ENCODE data around the gene VEZT.

The VEZT gene

DNA sequence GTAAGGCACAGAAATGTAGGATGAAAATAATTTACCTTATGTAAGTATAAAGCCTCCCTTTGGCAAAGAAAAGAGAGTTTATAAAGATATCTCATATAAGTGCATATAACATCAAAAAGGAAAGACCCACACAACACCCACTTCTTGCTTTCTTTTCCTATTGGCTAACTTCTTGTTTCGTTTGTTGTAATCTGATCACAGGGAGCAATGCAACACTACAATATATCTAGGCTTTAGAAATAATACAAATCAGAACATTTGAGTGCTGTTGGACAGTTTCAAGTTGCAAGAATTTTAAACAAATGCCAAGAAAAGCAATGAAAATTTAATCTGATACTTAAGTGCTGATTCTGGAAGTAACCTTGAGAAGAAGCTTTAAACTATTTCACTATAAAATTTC lies 1.7 kb upstream of the VEZT start:
- TF ChIP-seq ZBTB7A (IDR thresholded peaks at IDR 0.05; ENCODE audit: low read depth) (no peak), YY1 (IDR thresholded peaks at IDR 0.05; ENCODE audit: low read depth) (no peak), RAD21 (IDR thresholded peaks at IDR 0.05; ENCODE audit: low read depth) (no peak), TEAD4 (IDR thresholded peaks at IDR 0.05) (peak; percentile 10; the same call in 1 of the 2 replicates), CEBPB (IDR thresholded peaks at IDR 0.05) (0 out of 2 replicates have a peak, but pooled peaks have one; percentile 8), TCF12 (IDR thresholded peaks at IDR 0.05; ENCODE audit: low read depth) (no peak), EP300 (IDR thresholded peaks at IDR 0.05; ENCODE audit: borderline replicate concordance) (no peak), EGR1 (IDR thresholded peaks at IDR 0.05) (no peak), FOXM1 (IDR thresholded peaks at IDR 0.05; ENCODE audit: borderline replicate concordance, low read depth) (no peak)
- TF ChIP-seq, protein P1, sequence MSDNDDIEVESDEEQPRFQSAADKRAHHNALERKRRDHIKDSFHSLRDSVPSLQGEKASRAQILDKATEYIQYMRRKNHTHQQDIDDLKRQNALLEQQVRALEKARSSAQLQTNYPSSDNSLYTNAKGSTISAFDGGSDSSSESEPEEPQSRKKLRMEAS (IDR thresholded peaks at IDR 0.05), result no peak
- TF ChIP-seq, protein P2, sequence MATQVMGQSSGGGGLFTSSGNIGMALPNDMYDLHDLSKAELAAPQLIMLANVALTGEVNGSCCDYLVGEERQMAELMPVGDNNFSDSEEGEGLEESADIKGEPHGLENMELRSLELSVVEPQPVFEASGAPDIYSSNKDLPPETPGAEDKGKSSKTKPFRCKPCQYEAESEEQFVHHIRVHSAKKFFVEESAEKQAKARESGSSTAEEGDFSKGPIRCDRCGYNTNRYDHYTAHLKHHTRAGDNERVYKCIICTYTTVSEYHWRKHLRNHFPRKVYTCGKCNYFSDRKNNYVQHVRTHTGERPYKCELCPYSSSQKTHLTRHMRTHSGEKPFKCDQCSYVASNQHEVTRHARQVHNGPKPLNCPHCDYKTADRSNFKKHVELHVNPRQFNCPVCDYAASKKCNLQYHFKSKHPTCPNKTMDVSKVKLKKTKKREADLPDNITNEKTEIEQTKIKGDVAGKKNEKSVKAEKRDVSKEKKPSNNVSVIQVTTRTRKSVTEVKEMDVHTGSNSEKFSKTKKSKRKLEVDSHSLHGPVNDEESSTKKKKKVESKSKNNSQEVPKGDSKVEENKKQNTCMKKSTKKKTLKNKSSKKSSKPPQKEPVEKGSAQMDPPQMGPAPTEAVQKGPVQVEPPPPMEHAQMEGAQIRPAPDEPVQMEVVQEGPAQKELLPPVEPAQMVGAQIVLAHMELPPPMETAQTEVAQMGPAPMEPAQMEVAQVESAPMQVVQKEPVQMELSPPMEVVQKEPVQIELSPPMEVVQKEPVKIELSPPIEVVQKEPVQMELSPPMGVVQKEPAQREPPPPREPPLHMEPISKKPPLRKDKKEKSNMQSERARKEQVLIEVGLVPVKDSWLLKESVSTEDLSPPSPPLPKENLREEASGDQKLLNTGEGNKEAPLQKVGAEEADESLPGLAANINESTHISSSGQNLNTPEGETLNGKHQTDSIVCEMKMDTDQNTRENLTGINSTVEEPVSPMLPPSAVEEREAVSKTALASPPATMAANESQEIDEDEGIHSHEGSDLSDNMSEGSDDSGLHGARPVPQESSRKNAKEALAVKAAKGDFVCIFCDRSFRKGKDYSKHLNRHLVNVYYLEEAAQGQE (IDR thresholded peaks at IDR 0.05; ENCODE audit: low read depth), result no peak

DNA sequence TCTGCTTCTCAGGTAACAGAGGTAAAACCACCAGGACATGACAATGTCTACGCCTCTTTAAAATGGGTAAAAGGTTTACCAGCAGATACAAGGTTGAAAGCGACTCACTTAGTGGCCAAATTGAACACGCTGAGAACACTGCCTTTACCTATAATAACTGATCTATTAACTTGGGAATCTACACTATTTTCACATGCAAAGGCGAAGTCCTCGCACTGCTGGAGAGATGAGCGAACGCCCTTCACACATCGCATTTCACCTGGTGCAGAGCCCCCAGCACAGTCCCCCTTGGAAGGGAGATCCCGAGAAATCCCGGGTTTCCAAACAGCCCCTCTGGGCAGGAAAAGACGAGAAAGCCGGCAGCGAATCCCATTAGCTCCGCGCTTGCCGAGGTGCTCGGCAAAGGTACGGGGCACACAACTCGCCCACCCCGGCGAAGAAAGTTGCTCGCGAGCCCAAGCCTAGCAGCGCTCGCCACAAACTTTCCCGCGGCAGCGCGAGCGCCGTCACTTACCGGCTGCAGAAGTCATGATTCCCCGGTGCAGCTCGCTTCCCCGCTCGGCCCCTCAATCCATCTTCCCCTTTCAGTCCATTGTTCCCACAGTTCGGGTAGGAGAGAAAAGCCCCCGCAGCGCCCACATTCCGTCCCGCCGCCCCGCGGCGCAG lies 763 bp upstream of the VEZT start:
- TF ChIP-seq YY1 (IDR thresholded peaks at IDR 0.05; ENCODE audit: low read depth), result no peak
- no peak for TF ChIP-seq RAD21 (IDR thresholded peaks at IDR 0.05; ENCODE audit: low read depth)
- TF ChIP-seq, protein P1 (IDR thresholded peaks at IDR 0.05), result no peak
- TF ChIP-seq ZBTB7A (IDR thresholded peaks at IDR 0.05; ENCODE audit: low read depth), result no peak
- no peak for TF ChIP-seq EP300 (IDR thresholded peaks at IDR 0.05; ENCODE audit: borderline replicate concordance)
- TF ChIP-seq, protein P3, sequence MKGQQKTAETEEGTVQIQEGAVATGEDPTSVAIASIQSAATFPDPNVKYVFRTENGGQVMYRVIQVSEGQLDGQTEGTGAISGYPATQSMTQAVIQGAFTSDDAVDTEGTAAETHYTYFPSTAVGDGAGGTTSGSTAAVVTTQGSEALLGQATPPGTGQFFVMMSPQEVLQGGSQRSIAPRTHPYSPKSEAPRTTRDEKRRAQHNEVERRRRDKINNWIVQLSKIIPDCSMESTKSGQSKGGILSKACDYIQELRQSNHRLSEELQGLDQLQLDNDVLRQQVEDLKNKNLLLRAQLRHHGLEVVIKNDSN (IDR thresholded peaks at IDR 0.05), result no peak
- TF ChIP-seq TCF12 (IDR thresholded peaks at IDR 0.05; ENCODE audit: low read depth), result no peak
- no peak for TF ChIP-seq EGR1 (IDR thresholded peaks at IDR 0.05)
- no peak for TF ChIP-seq CEBPB (IDR thresholded peaks at IDR 0.05)
- TF ChIP-seq TEAD4 (IDR thresholded peaks at IDR 0.05), result no peak

DNA sequence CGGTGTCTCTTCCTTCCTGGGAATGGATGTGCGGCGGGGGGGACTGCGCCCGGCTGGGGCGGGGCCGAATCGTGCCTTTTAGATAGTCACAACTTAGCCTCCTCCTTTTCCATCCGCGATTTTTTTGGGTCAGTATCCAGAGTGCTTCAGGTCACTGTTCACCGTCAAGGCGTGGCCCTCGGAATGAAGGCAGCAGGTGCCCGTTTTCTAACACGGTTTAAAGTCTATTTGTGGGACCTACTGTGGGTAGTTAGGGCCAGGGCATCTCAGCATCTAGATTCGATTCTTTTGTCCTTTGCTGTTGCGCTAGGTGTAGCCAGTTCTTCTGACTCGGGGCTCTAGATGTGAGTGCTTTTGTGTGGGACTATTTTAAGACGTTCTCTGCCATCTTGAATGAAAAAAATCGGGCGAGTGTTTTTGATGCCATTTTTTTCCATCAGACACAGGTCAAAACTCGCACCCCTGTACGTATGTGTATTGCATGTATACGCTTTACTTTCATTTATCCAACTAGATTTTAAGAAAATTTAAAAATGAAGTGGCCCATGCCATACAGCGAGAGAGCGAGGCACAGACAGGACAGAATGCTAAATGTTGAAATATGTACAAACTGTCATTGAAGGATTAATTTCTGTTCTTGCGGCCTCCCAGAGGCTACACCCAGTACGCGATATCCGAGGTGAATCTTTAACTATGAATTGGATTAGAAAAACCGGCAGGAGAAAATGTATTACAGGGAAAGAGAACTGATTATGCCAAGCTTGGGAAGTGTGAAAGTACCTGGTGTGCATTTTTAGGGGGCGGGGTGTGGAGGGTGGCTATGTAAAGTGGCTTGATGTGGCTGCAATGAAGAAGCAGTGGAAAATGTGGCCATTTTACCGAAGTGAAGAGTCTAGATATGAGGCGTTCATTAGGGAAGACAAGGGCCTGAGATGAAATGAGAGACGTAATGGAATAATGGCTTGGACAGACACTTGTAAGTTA lies 835 bp downstream of the VEZT start:
- TF ChIP-seq, protein P1 (IDR thresholded peaks at IDR 0.05), result no peak
- no peak for TF ChIP-seq EP300 (IDR thresholded peaks at IDR 0.05; ENCODE audit: borderline replicate concordance)
- no peak for TF ChIP-seq CEBPB (IDR thresholded peaks at IDR 0.05)
- peak; percentile 82 for TF ChIP-seq YY1 (IDR thresholded peaks at IDR 0.05; ENCODE audit: low read depth)
- TF ChIP-seq, protein P2 (IDR thresholded peaks at IDR 0.05; ENCODE audit: low read depth), result no peak

DNA sequence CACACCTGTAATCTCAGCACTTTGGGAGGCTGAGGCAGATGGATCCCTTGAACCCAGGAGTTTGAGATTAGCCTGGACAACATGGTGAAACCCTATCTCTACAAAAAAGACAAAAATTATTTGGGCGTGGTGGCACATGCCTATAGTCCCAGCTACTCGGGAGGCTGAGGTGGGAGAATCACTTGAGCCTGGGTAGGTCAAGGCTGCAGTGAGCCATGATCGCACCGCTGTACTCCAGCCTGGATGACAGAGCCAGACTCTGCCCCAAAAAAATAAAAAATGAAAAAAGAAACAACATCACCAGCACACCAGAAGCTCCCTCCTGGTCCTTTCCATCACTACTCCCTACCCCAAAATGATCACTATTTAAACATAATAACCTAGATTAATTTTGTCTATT lies 2.6 kb downstream of the VEZT start:
- TF ChIP-seq, protein P2 (IDR thresholded peaks at IDR 0.05; ENCODE audit: low read depth), result no peak
- TF ChIP-seq CREB1 (IDR thresholded peaks at IDR 0.05; ENCODE audit: low read depth), result no peak
- TF ChIP-seq, protein P1 (IDR thresholded peaks at IDR 0.05), result no peak
- no peak for TF ChIP-seq RAD21 (IDR thresholded peaks at IDR 0.05; ENCODE audit: low read depth)
- TF ChIP-seq CEBPB (IDR thresholded peaks at IDR 0.05), result no peak
- TF ChIP-seq FOXM1 (IDR thresholded peaks at IDR 0.05; ENCODE audit: borderline replicate concordance, low read depth), result no peak

Measured in Ishikawa (cell line).